ENCODE measurements around the gene MLKL.
"Not testable (repeated sequence)": the region's sequence is repeated elsewhere in the genome, so short reads cannot be mapped to it uniquely, and the experiment has no call there.

MLKL gene

DNA sequence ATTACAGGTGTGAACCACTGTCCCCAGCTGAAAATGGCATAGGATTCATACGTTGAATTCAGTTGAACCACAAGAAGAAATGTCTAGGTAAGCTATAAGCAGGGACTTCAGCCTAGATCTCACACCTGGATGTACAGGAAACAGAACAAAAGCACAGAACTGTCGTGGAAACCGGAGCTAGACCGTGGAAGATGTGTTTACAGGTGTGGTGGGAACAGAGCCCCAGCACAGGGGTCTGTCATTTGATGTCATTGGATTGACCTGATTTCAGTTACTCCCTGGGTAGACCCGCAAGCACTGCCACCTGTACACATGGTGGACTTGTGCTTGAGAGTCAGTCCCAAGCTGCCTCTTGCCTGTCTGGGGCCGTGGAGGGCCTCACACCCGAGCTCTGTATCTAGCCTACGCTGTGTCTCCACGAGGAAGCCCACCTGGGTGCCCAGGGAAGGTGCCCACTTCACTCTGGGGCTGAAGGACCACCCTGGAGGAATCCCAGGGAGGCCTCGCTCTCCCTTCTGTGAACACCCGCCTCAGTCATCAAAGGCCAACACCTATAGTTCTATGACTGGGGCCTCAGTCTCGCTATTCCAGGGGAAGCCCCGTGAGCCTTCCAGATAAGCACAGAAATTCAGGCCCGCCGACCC, 32.2 kb upstream of the MLKL start:
- DNase-seq (ENCODE audit: low read depth in 2 of 2), result no peak

- DNase-seq (ENCODE audit: low read depth in 2 of 2), result no peak
These were observed 31.3 kb upstream of the MLKL start for GRCh38 chr16:74731853-74732477.

GRCh38 chr16:74729783-74730683, 29.4 kb upstream of the MLKL start:
- DNase-seq (ENCODE audit: low read depth in 2 of 2), result no peak

DNA sequence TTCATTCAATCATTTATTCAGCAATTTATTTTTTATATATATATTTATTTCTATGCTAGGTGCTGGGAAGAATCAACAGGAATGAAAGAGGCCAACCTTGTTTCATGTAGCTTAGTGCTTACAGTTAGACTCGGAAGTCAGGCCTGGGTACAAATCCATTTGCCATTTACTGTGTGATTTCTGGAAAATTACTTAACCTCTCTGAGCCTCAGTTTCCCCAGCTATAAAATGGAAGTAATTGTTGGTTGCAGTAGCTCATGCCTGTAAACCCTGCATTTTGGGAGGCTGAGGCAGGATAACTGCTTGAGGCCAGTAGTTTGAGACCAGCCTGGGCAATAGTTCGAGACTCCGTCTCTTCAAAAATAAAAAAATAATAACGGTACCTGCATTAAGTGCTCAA, 27.2 kb upstream of the MLKL start:
- DNase-seq (ENCODE audit: low read depth in 2 of 2), result no peak

DNA sequence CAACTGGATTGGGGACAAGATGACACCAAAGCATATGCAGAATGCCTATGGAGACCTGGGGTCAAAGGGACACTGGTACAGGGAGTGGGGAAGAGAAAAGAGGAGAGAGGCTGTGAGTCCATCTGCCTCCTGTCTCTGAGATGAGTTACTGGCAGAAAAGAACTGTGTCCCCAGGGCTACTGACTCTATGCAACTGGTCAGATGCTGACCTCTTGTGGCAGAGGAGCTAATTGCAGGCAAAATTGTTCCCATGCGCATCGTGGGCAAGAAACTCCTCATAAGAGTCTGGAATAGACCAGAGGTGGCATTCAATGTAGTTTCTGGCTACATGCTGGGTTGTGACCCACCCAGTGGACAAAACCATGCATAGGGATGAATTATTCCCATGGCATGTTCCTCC, 26.1 kb upstream of the MLKL start:
- no peak for DNase-seq (ENCODE audit: low read depth in 2 of 2)

DNA sequence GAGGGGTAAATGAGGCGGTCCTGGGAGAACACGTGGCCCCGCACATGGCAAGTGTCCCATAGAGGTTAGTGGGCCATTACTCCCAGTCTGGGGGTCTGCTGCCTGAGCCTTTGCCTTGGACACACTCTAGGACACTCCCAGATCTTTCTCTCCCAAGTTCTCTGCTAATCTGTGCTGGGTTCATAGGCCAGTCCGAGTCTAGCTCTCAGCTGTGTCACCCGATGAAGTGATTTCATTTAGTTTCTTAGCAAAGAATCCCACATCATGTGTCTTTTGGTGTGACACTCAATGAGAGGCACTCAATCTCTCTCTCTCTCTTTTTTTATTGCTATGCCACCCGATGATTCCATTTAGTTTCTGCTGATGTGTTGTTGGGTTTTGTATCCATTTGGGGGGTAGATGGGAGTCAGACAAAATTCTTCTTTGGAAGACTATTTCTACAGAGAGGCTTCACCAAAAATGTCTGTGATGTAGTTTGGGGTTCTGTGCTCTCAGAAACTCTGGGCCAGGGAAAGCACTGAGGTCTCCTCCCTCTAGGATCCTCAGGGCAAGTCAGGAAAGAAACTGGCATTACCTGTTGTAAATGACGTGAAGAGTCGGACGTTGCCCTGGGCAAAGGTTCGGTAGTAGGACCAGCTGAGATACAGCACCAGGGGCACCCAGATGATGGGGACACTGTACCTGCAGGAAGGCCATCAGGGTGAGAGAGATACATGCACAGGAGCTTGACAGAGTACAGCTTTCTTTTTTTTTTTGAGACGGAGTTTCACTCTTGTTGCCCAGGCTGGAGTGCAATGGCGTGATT, 25.2 kb upstream of the MLKL start:
- no peak for DNase-seq (ENCODE audit: low read depth in 2 of 2)

GRCh38 chr16:74724820-74725549, 24.3 kb upstream of the MLKL start:
- DNase-seq (ENCODE audit: low read depth in 2 of 2), result no peak

DNA sequence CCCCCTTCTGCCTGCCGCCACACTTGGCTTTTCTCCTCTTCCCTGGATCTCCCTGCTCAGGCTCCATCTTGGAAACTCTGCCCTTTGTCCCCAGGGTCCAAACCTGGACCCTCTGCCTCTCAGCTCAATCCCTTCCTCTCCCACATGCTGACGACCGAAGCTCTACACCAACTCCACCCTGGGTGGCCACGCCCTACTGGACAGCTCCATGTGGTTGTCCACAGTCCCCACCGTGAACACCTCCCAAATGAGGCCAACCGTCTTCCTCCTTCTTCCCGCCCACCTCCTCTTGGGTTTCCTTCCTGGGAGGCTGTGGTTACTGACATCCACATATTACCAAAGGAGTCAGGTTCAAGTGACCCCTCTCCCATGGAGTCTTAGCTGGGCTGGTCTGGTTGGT, 22.6 kb upstream of the MLKL start:
- DNase-seq (ENCODE audit: low read depth in 2 of 2), result no peak

GRCh38 chr16:74722156-74722555, 21.5 kb upstream of the MLKL start:
- not testable (repeated sequence) for DNase-seq (ENCODE audit: low read depth in 2 of 2)

- DNase-seq (ENCODE audit: low read depth in 2 of 2), result no peak
These were observed 21.1 kb upstream of the MLKL start for GRCh38 chr16:74721716-74722115.

DNA sequence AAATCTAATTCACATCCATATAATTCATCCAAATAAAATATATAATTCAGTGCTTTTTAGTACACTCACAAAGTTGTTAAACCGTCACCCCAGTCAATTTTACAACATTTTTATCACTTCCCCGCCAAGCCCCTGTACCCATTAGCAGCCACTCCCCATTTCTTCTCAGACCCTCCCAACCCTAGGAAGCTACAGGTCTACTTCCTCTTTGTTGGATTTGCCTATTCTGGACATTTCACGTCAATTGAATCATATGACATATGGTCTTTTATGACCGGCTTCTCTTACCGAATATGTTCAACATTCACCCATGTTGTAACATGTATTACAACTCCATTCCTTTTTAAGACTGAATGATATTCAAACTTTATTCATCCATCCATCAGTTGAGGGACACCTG, 19.9 kb upstream of the MLKL start:
- no peak for DNase-seq (ENCODE audit: low read depth in 2 of 2)

GRCh38 chr16:74718741-74719610, 18.3 kb upstream of the MLKL start:
- no peak for DNase-seq (ENCODE audit: low read depth in 2 of 2)

GRCh38 chr16:74718140-74718539, 17.5 kb upstream of the MLKL start:
- no peak for DNase-seq (ENCODE audit: low read depth in 2 of 2)

- DNase-seq (ENCODE audit: low read depth in 2 of 2), result no peak
These were observed 16.7 kb upstream of the MLKL start for GRCh38 chr16:74717367-74717766.

DNA sequence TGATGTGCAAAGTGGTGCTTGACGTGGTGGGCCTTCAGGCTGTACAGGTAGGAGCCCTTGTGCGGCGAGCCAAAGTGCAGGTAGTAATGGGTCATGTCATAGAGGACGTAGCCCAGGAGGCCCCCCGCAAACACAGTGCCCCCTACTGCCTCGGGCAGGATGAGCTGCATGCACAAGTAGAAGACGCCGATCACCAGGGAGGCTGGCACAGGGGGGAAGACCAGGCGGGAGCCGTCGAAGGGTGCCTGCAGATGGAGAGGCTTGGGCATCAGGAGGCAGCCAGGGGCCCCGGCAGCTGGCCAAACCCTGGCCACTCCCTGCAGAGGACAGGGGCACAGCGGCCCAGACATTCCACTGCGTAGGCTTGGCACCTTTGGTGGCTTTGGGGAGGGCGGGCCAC, 15.7 kb upstream of the MLKL start:
- DNase-seq (ENCODE audit: low read depth in 2 of 2), result no peak

DNA sequence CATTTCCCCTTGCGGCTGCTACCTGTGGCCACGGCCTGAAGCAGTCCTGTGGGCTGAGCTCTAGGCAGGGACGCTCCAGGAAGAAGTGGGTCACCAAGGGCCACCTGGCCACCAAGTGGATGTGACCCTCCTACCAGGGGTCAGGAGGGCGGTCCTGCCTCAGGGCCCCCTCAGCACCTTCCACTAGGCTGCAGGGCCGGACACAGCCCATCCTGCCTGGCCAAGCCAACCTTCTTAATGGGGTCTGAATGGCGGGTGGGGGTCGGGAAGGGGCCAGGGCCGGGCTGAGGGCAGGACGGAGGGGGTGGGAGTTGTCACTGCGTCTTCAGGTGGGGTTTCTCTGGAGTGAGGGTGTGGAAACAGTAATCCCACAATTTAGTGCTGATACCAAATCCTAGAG, 13.2 kb upstream of the MLKL start:
- DNase-seq (ENCODE audit: low read depth in 2 of 2), result no peak

DNA sequence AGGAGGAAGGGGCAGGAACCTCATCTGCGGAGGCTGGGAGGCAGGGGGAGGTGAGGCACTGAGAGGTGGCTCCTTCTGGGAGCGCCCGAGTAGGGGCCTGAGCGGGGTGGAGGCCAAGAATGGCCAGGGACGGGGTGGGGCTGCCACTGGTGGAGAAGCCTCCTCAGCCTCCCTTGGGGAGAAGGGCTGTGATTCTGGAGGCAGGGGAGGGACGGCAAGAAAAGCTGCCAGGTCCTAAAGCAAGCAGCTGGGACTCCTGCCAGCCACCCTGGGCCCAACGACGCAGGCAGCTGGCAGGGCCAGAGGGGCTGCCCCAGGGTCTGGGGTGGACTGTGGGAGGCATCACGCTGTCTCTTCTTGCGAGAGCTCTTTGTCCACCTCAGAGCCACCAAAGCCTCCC, 12.7 kb upstream of the MLKL start:
- DNase-seq (ENCODE audit: low read depth in 2 of 2), result no peak

GRCh38 chr16:74711938-74712337, 11.3 kb upstream of the MLKL start:
- DNase-seq (ENCODE audit: low read depth in 2 of 2), result no peak

- no peak for DNase-seq (ENCODE audit: low read depth in 2 of 2)
These were observed 9.7 kb upstream of the MLKL start for GRCh38 chr16:74710401-74710800.

- DNase-seq (ENCODE audit: low read depth in 2 of 2), result peak; percentile 61 to 67
These were observed 8.8 kb upstream of the MLKL start for GRCh38 chr16:74709441-74709877.

Measured in stimulated activated CD8-positive, alpha-beta memory T cell treated with anti-CD3 and anti-CD28 coated beads, Interleukin-7, amount 100 ng/mL, for 4 hours (primary cell).